A673 (cell line): Measurements from ENCODE around the gene NAGS.

Experiments used
- CTCF ChIP-seq: fragments of 300-800, 200-600 bp; sonication (generic); conservative IDR thresholded peaks from 2 replicates; pipeline ENCODE4 v1.5.1; 2017; ENCODE audit warnings: low read depth, mild to moderate bottlenecking, antibody characterized with exemption, low read length, moderate library complexity, mixed read lengths
- EZH2 ChIP-seq: fragments of 200-600 bp; sonication (generic); IDR thresholded peaks from 2 replicates; pipeline ENCODE4 v1.6.1; 2017; ENCODE audit warnings: borderline replicate concordance, low read depth, mild to moderate bottlenecking, mixed read lengths, antibody characterized with exemption, low read length; ENCODE audit not compliant: poor library complexity, severe bottlenecking

- no peak for TF ChIP-seq CTCF
- no peak for TF ChIP-seq EZH2
Observed at GRCh38 chr17:44049294-44050060, 45.1 kb downstream of the NAGS start.
